ENCODE data around the gene CCL27.
A peak's percentile ranks its signal among the peaks of the same experiment; 100 is the strongest.

The CCL27 gene

GRCh38 chr9:34624475-34625185 is 37.8 kb downstream of the CCL27 start:
- DNase-seq, result no peak

DNA sequence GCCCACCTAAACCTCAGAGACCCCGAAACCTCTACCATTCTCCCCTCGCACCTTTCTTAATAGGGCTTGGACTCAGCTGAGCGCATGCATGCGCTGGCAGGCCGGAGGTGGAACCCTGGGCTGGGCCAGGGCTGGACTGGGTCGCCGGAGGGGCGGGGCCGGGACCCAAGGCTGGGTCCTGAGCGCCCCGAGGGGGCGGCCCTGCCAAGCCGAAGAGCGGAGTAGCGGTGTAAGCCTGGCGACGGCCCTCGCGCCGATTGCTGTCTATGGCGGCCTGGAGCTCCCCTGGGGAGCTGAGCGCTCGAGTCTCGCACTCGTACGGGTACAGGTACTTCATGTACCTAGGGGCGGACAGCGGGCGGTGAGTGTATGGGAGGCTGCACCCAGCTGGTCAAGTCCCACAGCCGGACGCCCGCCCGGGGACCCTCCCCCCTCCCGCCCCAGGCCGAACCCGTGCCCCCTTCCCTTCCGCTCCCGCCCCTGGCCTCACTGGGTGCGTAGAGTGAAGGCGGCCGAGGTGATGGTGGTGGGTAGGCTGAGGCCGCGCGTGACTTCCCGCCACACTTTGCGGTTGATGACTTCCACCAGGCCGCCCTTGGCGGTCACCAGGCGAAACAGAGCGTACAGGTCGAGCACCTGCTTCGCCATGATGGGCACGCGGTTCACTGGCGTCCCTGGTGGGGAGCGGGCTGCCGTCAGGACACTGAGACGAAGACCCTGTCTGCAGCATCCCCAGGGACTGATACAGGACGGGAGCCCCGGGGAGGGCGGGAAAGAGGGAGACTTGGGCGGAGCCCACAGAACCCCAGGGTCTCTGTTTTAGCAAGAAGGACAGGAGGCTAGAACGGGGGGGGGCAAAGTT is 38.9 kb downstream of the CCL27 start:
- DNase-seq, result no peak

DNA sequence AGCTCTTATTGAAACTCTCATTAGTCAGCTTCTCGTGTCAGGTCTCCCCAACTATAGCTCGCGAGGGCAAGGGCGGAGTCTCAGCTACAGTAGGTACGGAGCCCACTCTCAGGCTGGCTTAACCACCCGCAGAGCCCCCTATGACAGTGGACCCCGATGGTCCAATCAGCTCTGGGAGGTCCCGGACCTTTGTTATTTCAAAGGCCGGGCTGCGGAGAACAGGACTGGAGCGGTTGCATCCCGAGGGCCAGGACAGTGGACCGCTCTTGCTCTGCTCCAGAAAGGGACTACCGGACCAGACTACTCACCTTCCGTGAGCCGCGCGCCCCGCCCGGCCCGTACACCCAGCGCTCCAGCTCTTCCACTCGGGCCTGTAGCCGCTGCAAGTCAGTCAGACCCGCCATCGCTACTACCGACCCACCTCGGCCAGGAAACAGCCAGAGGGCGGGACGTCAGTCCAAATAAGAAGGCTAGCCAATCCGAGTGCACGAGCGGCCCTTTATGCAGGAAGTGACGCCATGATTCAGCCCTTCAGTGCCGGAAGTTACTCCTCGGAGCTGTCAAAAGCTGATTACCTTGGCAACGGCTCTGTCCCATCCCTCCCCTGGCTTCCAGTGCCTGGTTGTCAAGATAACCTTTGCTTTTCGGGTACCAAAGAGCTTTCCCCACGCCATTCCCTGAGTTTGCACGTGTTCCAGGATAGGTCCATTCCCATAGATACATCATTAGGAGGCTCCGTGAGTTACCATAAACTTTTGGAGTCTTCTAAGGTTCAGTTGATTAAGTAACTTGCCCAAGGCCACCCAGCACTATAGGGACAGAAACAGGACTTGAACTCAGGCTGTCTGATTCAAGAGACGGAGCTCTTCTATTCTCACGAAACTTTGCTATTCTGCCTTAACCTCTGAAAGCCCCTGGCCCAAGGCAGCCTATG is 42.1 kb downstream of the CCL27 start, which contains the start of gene DCTN3:
Gene DCTN3 (minus strand): TSS at position 435 of the 934 bp plus-strand sequence. CDS start 31 bp downstream, at position 404.
- DNase-seq, result peak; percentile 95

DNA sequence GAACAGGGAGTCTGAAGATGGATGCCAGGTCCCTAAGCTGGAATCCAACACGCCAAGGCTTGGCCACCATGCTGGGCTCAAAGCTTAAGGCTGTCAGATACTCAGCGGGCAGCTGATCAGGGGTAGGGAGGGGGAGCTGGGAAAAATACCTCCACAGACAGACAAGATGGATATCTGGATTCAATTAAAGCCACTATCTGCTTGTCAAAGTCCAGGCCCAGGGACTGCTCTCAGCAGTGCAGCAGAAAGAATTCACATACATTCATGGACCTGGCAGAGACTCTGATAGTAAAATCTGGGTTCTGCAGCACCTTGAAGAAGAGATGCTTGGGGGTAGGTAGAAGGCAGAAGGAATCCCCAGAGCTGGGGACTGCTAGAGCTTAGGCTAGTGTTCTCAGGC is 47.3 kb downstream of the CCL27 start:
- DNase-seq, result no peak

DNA sequence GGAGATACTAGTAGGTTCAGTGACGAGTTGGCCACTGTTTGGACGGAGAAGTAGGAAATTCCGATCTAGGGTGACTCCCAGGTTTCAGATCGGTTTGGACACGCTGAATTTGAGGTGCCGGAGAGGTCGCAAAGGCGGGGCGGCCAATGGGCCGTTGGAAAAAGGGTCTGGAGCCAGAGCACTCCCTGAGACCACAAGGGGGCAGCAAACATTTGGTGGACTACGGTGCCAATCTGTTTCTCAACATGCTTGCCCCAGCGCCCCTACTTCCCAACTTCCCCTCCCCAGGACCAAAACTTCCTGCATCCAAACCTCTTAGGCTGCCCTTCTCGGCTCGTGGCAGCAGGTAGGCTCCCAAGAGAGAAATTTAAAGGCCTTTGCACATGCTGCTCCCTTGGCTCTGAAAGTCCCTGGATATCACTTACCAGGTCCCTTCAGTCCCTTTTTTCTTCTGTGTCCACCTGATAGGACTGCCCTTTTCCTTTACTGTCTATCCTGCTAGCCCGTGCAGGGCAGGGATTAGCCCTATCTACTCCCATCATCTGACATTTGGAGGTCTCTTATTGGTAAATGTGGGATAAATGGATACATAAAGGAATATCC is 49.6 kb downstream of the CCL27 start:
- peak; percentile 83 for DNase-seq
